Measurements from ENCODE around the gene MPRIP.

- TF ChIP-seq CTCF (conservative IDR thresholded peaks at IDR 0.05) (no peak), EZH2 (IDR thresholded peaks at IDR 0.05; ENCODE audit: low read depth) (no peak)
Observed at GRCh38 chr17:17151962-17152361, 109.7 kb downstream of the MPRIP start.

Measured in PC-9 (cell line).